SK-MEL-5 (cell line): Measurements from ENCODE around the gene RGL2. TPM values are rescaled to one million over a fixed set of nuclear protein-coding genes. Genes with fewer than 3 reads are reported as not detected.
"Not testable (repeated sequence)": the region's sequence is repeated elsewhere in the genome, so short reads cannot be mapped to it uniquely, and the experiment has no call there.

Experiments
- DNase-seq: peaks from one replicate; pipeline ENCODE4 v3.0.0-alpha.2; 2016; ENCODE audit warnings: low read depth, low spot score
- in situ Hi-C: cut with HindIII; loops from 2 replicates; pipeline ENCODE4 v1.10.0; 2016; ENCODE audit warnings: low sequenced_read_pairs, high pct_unique_total_duplicates, low pct_unique_long_range_greater_than_20kb
- total RNA-seq: library from RNA; depleted of rRNA; stranded (reverse); fragments of >200 nt; shearing (Covaris generic); gene quantifications from 2 replicates; pipeline ENCODE4 v1.2.3, GENCODE V29; 2014

Gene RGL2
- total RNA-seq, 1 experiment from 2014 or later, result 11.9 TPM

DNA sequence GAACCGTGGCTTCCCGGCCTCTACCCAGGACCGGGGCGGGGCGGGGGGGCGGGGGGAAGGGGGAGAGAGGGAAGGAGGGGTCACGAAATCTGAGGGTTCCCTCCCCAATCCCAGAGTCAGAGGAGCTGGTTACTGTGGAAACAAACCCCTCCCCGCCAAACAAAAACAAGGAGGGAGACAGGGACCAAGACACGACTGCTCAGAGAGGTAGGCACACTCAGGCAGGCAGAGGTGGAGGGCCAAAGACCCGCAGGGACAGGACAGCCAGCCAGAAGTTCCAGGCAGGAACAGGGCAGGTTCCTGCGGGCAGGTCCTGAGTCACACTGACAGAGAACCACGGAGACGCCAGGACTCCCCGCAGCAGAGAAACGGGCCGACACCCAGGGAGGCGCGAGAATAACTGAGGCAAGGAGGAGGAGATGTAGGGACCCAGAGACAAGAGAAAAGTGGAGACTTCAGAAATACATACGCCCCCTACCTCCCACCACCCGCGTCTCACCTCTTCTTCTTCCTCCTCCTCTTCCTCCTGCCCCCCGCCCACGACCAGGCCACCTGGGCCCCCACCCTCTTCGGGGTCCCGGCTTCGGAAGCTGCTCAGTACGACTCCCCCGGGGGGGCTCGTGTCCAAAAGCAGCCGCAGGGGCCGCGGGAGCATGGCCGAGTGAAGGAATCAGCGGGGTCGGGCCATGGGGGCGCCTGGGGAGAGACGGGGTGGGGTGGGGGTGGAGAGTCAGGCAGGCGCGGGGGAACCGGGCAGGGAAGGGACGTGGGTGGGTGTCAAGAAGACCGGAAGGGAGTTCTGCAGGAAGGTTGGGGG is 578 bp downstream of the RGL2 start:
- in situ Hi-C loops, result no loop called here
- DNase-seq, result peak; percentile 80

GRCh38 chr6:33297406-33297955 is 1.3 kb downstream of the RGL2 start:
- in situ Hi-C loops, result no loop called here

GRCh38 chr6:33296797-33297405 is 1.8 kb downstream of the RGL2 start:
- in situ Hi-C loops, result no loop called here

More at GRCh38 chr6:33297406-33297955, 1.3 kb downstream of the RGL2 start:
- DNase-seq, result no peak

GRCh38 chr6:33295621-33296369 is 2.9 kb downstream of the RGL2 start:
- DNase-seq, result no peak
- in situ Hi-C loops, result no loop called here

More at GRCh38 chr6:33296797-33297405, 1.8 kb downstream of the RGL2 start:
- no peak for DNase-seq

DNA sequence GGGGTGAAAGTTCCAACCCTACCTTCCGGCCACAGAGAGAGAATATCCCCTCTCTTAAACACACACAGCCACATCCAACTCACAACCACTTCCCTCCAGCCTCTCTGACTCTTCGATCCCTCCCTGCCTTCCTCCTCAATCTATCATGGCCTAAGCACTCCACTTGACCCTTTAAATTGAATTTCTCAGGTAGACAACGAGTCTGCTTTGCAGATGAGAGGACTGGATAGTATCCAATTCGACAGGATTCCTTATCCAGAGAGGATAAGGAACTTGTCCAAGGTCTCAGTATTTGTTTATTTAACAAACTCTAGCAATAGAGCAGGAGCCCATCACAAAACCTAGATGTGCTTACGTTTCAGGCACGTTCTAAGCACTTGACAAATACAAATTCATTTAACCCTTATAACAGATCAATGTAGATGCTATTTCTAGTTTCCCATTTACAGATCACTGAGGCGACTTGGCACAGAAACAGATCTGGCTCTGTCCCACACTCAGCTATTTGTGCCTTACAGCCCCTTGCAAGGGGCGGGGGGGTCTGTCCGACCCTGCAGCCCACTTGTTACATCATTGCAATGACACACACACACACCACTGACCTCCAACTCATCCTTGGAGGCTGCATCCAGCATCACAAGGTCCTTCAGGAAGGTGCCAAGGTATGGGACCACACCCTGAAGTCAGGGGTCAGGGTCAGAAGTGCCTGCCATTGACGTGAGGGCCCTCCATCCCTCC is 4.5 kb downstream of the RGL2 start:
- in situ Hi-C loops, result no loop called here

DNA sequence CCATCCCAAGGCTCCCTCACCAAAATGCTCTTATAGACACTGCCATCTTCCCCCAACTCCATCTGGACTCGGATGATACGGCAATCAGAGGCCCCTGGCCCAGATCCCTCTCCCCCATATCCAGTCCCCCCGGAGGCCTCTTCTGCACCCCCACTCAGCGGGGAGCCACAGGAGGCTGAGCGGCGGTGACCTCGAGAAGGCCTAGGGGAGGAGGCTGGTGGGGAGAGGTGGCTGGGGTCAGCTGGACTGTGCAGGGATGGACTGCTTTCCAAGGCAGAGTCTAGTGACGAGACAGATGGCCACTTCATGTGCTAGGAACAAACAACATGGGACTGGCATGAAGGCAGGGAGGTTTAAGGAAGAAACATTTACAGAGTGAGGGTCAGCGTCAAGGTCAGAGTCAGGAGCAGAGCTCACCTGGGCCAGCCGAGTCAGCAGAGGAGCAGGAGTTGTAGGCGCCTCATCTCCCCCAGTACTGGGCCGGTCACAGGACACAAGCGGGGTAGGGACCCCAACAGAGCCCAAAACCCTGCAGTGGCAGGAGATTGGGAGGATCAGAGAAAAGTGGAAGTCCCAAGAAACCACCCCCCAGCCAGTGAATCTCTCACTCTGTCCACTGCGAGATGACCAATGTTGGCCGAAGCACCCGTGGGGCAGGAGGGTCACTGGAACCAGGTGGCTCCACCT is 5.6 kb downstream of the RGL2 start:
- DNase-seq, result no peak
- in situ Hi-C loops, result no loop called here

More for the DNA sequence above, 4.5 kb downstream of the RGL2 start:
- DNase-seq, result no peak

DNA sequence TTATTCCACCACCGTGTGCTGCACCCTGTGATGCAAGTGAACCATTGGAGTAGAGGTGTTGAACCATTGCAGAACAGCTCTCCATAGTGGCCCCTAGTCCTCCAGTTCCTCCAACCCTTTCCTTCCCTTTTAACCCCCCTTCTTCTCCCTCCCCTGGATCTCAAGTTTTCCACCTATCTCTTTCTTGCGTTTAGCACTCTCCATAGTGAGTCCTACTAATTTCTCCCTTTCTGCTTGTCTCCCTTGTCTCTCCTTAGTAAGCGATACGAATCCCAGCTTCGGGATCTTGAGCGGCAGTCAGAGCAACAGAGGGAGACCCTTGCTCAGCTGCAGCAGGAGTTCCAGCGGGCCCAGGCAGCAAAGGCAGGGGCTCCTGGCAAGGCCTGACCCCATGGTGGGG is 8.3 kb downstream of the RGL2 start:
- no peak for DNase-seq
- in situ Hi-C loops, result no loop called here

DNA sequence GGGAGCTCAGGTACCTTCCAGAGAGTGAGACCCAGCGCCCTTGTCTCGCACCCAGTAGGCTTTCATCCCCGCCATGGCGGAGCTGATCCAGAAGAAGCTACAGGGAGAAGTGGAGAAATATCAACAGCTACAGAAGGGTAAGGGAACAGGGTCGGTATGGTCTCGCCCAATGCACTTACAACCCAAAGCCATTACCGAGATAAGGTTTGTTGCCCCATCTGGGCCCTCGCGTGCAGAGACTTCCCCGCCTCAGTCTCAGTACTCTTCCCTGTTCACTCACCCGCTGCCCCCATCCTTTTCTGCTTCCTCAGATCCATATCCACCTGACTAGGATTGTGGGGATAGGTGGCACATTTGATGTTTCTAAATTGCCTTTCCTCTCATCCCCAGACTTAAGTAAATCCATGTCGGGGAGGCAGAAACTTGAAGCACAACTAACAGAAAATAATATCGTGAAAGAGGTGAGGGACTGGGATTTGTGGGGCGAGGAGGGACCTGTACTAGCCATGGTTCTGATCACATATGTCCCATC is 8.9 kb downstream of the RGL2 start:
- no peak for DNase-seq
- in situ Hi-C loops, result no loop called here

DNA sequence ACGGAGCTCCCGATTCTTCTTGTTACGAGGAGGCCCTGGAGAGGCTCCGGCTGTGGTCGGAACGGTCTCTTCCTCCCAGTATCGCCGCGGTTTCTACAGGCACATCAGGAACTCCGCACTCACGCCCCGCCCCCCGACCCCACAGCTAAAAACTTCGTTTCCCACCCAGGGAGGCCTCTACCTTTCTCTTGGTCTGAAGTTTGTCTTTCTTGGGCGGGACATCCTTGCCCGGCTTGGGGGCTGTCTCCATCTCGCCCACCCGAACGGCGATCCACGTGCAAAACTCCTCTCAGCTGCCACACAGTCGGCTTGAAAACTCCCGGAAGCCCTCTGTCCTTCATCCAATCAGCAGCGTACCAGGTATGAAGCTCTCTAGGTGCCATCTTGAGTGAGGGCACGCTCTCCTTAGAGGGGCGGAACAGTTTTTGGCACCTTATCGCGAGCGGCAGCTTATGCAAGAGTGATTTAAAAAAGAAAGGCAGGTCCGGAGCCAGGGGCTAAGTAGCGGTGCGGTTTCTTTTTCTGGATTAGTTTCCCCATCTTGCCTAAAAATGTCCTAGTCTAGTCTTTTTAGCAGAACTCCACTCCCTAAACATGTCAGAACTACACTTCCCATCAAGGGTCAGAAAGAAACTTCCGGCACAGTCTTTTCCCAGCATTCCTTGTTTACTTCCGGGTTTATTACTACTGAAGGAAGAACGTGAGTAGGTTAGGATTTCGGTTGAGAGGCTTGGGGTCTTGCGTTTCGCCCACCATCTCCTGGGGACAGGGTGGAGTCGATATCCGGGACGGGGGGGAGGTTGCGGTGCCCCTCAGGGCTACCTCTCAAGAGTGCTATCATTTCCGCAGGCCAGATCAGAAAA is 9.6 kb downstream of the RGL2 start, which contains the start of the genes PFDN6 and WDR46:
TSS of gene PFDN6 (plus strand) at position 681 of the 863 bp plus-strand sequence. CDS start 256 bp downstream, outside the sequence.
TSS of gene WDR46 (minus strand) at position 319 of the 863 bp plus-strand sequence. CDS start at position 250, 69 bp downstream.
- in situ Hi-C loops, result no loop called here
- peak; percentile 92 for DNase-seq

- DNase-seq, result no peak
- in situ Hi-C loops, result no loop called here
These were observed 10.4 kb downstream of the RGL2 start for GRCh38 chr6:33288141-33288920.

- peak; percentile 57 for DNase-seq
- in situ Hi-C loops, result no loop called here
These were observed 11.5 kb downstream of the RGL2 start for GRCh38 chr6:33286946-33287914.

- DNase-seq, in situ Hi-C loops: not testable (repeated sequence)
These were observed 13.5 kb downstream of the RGL2 start for GRCh38 chr6:33285214-33285613.

- DNase-seq, result no peak
- in situ Hi-C loops, result no loop called here
These were observed 18.2 kb downstream of the RGL2 start for GRCh38 chr6:33280539-33280938.

- in situ Hi-C loops, result no loop called here
- DNase-seq, result peak; percentile 86
These were observed 18.7 kb downstream of the RGL2 start for GRCh38 chr6:33279971-33280511.
